ENCODE measurements around the gene P3R3URF.

The P3R3URF gene

GRCh38 chr1:46193984-46194570 is 17.8 kb upstream of the P3R3URF start:
- no peak for ATAC-seq
- TF ChIP-seq CSRNP3 (CRISPR knock-in tag; IDR thresholded peaks at IDR 0.05) = no peak
- TF ChIP-seq GLIS3 (CRISPR knock-in tag; IDR thresholded peaks at IDR 0.05) = no peak
- no peak for TF ChIP-seq TOX (CRISPR knock-in tag; IDR thresholded peaks at IDR 0.05; ENCODE audit: borderline replicate concordance)
- TF ChIP-seq POU6F1 (CRISPR knock-in tag; IDR thresholded peaks at IDR 0.05; ENCODE audit: borderline replicate concordance, low read depth) = no peak
- TF ChIP-seq ISL1 (CRISPR knock-in tag; IDR thresholded peaks at IDR 0.05) = no peak
- TF ChIP-seq ARNTL (CRISPR knock-in tag; IDR thresholded peaks at IDR 0.05; ENCODE audit: borderline replicate concordance, low read depth) = no peak
- no peak for TF ChIP-seq PATZ1 (CRISPR knock-in tag; IDR thresholded peaks at IDR 0.05; ENCODE audit: borderline replicate concordance)
- no peak for TF ChIP-seq BACH2 (CRISPR knock-in tag; IDR thresholded peaks at IDR 0.05; ENCODE audit: borderline replicate concordance)
- TF ChIP-seq ZNF8 (CRISPR knock-in tag; IDR thresholded peaks at IDR 0.05) = no peak
- TF ChIP-seq CREB5 (CRISPR knock-in tag; IDR thresholded peaks at IDR 0.05; ENCODE audit: low read depth) = no peak
- no peak for TF ChIP-seq TCF4 (CRISPR knock-in tag; IDR thresholded peaks at IDR 0.05; ENCODE audit: borderline replicate concordance)
- TF ChIP-seq CSDC2 (CRISPR knock-in tag; IDR thresholded peaks at IDR 0.05) = no peak
- TF ChIP-seq TSHZ2 (CRISPR knock-in tag; IDR thresholded peaks at IDR 0.05) = no peak

GRCh38 chr1:46193285-46193684 is 17.0 kb upstream of the P3R3URF start:
- no peak for TF ChIP-seq CSRNP3 (CRISPR knock-in tag; IDR thresholded peaks at IDR 0.05)
- no peak for TF ChIP-seq ISL1 (CRISPR knock-in tag; IDR thresholded peaks at IDR 0.05)
- no peak for TF ChIP-seq POU6F1 (CRISPR knock-in tag; IDR thresholded peaks at IDR 0.05; ENCODE audit: borderline replicate concordance, low read depth)
- no peak for TF ChIP-seq TCF4 (CRISPR knock-in tag; IDR thresholded peaks at IDR 0.05; ENCODE audit: borderline replicate concordance)
- TF ChIP-seq ZFP3 (CRISPR knock-in tag; IDR thresholded peaks at IDR 0.05) = no peak
- no peak for TF ChIP-seq CSDC2 (CRISPR knock-in tag; IDR thresholded peaks at IDR 0.05)
- no peak for TF ChIP-seq ARNTL (CRISPR knock-in tag; IDR thresholded peaks at IDR 0.05; ENCODE audit: borderline replicate concordance, low read depth)
- TF ChIP-seq TOX (CRISPR knock-in tag; IDR thresholded peaks at IDR 0.05; ENCODE audit: borderline replicate concordance) = no peak
- no peak for TF ChIP-seq OSR1 (CRISPR knock-in tag; IDR thresholded peaks at IDR 0.05)
- no peak for TF ChIP-seq TSHZ2 (CRISPR knock-in tag; IDR thresholded peaks at IDR 0.05)
- no peak for TF ChIP-seq ZC3H10 (CRISPR knock-in tag; IDR thresholded peaks at IDR 0.05)
- no peak for TF ChIP-seq CREB5 (CRISPR knock-in tag; IDR thresholded peaks at IDR 0.05; ENCODE audit: low read depth)
- TF ChIP-seq PPARA (CRISPR knock-in tag; IDR thresholded peaks at IDR 0.05; ENCODE audit: borderline replicate concordance) = no peak
- no peak for TF ChIP-seq SNAI2 (CRISPR knock-in tag; IDR thresholded peaks at IDR 0.05)
- no peak for TF ChIP-seq ESRRG (CRISPR knock-in tag; IDR thresholded peaks at IDR 0.05)
- no peak for TF ChIP-seq ZNF565 (CRISPR knock-in tag; conservative IDR thresholded peaks at IDR 0.05; ENCODE audit: low read depth)
- no peak for TF ChIP-seq ZNF8 (CRISPR knock-in tag; IDR thresholded peaks at IDR 0.05)
- ATAC-seq = no peak

Data from SK-N-SH treated with all-trans-retinoic acid at 6 μM for 48 hours (cell line).